ENCODE data around the gene B3GAT1. TPM values are rescaled to one million over a fixed set of nuclear protein-coding genes. Genes with fewer than 3 reads are reported as not detected.

The B3GAT1 gene
- total RNA-seq, 1 donor from 2014 or later: 1.4 TPM

DNA sequence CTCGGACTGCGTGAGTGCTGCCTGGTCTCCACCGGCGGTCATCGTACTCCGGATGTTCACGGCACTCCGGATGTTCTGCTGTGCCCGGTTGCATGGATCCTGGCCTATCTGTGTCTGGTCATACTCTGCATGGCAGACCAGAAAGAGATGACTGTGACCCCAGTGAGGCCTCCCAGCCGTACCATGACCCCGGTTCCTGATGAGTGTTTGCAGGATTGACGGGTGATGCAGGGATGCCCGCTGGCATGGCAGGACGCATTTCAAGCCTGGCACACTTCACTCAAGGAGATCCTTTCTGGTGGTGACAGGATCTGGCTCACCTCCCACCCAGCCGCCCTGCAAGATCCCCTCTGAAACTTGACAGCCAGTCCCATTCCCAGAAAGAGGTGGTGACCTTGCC is 74.0 kb downstream of the B3GAT1 start:
- Histone ChIP-seq H3K4me1 (no peaks in the 10 kb centered on the region), H3K27me3 (ENCODE audit: low read depth) (peaks cover 8% of the 10 kb centered on the region), H3K4me3 (no peak overlapping the region), H3K36me3 (no peaks in the 10 kb centered on the region), H3K9me3 (no peaks in the 10 kb centered on the region), H3K27ac (no peak overlapping the region)
- DNase-seq (no peak), ATAC-seq (no peak)
- TF ChIP-seq, protein P1, sequence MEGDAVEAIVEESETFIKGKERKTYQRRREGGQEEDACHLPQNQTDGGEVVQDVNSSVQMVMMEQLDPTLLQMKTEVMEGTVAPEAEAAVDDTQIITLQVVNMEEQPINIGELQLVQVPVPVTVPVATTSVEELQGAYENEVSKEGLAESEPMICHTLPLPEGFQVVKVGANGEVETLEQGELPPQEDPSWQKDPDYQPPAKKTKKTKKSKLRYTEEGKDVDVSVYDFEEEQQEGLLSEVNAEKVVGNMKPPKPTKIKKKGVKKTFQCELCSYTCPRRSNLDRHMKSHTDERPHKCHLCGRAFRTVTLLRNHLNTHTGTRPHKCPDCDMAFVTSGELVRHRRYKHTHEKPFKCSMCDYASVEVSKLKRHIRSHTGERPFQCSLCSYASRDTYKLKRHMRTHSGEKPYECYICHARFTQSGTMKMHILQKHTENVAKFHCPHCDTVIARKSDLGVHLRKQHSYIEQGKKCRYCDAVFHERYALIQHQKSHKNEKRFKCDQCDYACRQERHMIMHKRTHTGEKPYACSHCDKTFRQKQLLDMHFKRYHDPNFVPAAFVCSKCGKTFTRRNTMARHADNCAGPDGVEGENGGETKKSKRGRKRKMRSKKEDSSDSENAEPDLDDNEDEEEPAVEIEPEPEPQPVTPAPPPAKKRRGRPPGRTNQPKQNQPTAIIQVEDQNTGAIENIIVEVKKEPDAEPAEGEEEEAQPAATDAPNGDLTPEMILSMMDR (IDR thresholded peaks at IDR 0.05): no peak
- intact Hi-C loops (cut with DNase I): no loop called here

DNA sequence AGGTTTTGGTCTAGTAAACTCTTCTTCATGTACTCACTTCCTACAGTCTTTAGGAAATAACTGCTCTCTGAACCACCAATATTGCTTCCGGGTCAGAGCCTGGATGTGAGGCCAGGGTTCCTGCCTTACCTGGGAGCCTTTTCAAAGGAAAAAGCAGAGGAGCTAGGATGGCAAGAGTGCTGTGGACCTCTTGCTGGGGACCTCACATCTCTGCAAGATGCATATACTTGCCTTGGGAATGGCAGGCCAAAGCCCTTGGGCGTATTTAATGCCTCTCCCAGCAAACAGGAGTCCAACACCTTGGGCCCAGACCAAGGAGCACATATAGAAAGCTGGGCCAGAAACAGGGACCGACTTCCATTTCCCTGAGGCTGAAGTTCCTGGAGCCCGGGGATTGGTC is 75.0 kb downstream of the B3GAT1 start:
- ATAC-seq (no peak), DNase-seq (no peak)
- TF ChIP-seq, protein P1 (IDR thresholded peaks at IDR 0.05): no peak
- intact Hi-C loops (cut with DNase I): no loop called here
- H3K27me3 ChIP-seq (ENCODE audit: low read depth): peaks cover 13% of the 10 kb centered on the region
- no peak overlapping the region for H3K27ac ChIP-seq
- peaks cover 7% of the 10 kb centered on the region for H3K4me1 ChIP-seq
- H3K4me3 ChIP-seq: no peak overlapping the region
- no peaks in the 10 kb centered on the region for H3K36me3 ChIP-seq
- H3K9me3 ChIP-seq: no peaks in the 10 kb centered on the region

DNA sequence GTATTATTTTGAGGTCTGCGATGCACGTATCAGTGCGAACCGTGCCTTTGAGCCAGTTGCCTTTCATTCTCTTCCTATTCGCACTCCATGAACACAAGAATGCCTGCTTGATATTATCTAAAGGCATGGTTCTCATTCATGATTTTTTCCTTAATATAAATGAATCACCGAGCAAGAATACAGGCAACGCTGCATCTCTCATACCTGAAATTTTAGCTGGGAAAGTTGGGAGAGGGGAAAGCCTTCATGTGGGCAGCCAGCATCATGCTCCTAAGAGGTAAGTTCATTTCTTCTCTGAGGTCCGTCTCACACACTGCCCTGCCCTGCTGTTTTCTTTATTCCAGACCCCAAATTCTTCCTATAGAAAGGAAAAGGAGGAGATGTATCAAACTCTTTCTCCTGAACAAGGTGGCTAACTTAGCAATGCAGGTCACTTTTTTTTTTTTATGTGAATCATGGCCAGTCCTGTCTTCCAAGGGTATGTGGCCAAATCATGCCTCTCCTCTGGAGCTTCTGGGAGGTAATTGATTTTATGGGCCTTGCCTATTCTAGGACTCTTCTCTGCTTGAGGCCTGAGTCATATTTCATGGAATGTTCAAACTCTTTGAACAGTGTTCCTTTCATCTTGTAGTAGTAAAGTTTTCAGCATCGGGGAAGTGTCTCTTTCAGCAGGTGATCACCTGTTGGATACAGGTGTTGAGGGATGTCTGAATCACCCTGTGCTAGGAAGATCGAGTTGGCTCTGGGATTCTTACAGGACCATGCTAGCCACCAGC is 77.1 kb downstream of the B3GAT1 start:
- TF ChIP-seq, protein P1 (IDR thresholded peaks at IDR 0.05): no peak
- H3K9me3 ChIP-seq: no peaks in the 10 kb centered on the region
- H3K27ac ChIP-seq: no peak overlapping the region
- peaks cover 17% of the 10 kb centered on the region for H3K4me1 ChIP-seq
- intact Hi-C loops (cut with DNase I): no loop called here
- peaks cover 24% of the 10 kb centered on the region for H3K27me3 ChIP-seq (ENCODE audit: low read depth)
- no peak overlapping the region for H3K4me3 ChIP-seq
- H3K36me3 ChIP-seq: no peaks in the 10 kb centered on the region
- no peak for DNase-seq
- ATAC-seq: no peak

DNA sequence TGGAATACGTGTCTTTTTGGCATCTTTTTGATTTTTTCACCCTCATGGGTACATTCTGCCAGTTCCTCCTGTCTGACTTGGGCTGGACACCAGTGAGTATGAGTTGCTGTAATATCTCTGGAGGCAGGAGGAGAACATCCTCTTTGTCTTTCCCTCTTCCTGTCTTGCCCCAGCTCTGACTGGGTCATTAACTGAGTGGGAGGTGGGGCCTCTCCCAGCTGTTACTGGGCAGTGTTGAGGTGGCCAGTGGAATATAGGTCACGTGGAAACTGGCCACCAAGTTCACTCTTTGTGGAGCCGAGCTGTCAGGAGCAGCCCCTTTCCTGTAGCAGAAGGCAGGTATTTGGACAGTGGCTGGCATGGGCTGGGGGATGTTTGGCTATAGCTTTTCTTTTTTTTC is 78.1 kb downstream of the B3GAT1 start:
- peaks cover 24% of the 10 kb centered on the region for H3K27me3 ChIP-seq (ENCODE audit: low read depth)
- intact Hi-C loops (cut with DNase I): no loop called here
- no peak overlapping the region for H3K4me3 ChIP-seq
- no peak overlapping the region for H3K27ac ChIP-seq
- peaks cover 17% of the 10 kb centered on the region for H3K4me1 ChIP-seq
- no peak for DNase-seq
- TF ChIP-seq, protein P1 (IDR thresholded peaks at IDR 0.05): no peak
- H3K9me3 ChIP-seq: no peaks in the 10 kb centered on the region
- ATAC-seq: peak; percentile 17 to 47
- H3K36me3 ChIP-seq: no peaks in the 10 kb centered on the region

DNA sequence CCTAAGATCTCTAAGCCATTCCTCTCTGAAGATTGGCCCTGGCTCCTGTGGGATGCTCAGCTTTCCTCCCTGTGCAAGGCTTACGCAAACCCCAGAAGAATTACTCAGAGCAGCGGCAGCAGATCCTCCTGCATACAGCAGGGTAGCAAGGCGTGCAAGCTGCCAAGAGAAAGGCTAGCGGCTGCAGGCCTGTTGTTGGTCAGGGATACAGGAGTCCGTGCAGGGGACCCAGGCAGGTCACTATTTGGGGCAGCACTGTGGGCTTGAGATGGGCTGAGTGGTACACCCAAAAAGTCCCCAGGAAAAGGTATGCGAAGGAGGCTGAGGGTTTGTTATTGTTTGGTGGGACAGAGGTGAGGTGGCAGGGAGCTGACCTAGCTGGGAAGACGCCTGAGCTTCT is 78.7 kb downstream of the B3GAT1 start:
- Histone ChIP-seq H3K9me3 (no peaks in the 10 kb centered on the region), H3K27ac (no peak overlapping the region), H3K4me1 (peaks cover 17% of the 10 kb centered on the region), H3K27me3 (ENCODE audit: low read depth) (peaks cover 24% of the 10 kb centered on the region), H3K4me3 (no peak overlapping the region), H3K36me3 (no peaks in the 10 kb centered on the region)
- intact Hi-C loops (cut with DNase I): no loop called here
- TF ChIP-seq, protein P1 (IDR thresholded peaks at IDR 0.05): no peak
- ATAC-seq (no peak), DNase-seq (no peak)
